Loucy (cell line): Measurements from ENCODE around the gene C5orf34.
"Not testable (repeated sequence)": the region's sequence is repeated elsewhere in the genome, so short reads cannot be mapped to it uniquely, and the experiment has no call there.

Experiments used
- EZH2phosphoT487 ChIP-seq: fragments of 200-600 bp; IDR thresholded peaks from 2 replicates; pipeline ENCODE4 v1.6.1; 2018; ENCODE audit warnings: antibody characterized with exemption, mild to moderate bottlenecking, moderate library complexity, borderline replicate concordance
- TF ChIP-seq, protein P1 (sequence below): fragments of 200-600 bp; sonication (generic); conservative IDR thresholded peaks from 2 replicates; pipeline ENCODE4 v1.5.1; 2014; ENCODE audit warnings: mild to moderate bottlenecking, antibody characterized with exemption, low read length

DNA sequence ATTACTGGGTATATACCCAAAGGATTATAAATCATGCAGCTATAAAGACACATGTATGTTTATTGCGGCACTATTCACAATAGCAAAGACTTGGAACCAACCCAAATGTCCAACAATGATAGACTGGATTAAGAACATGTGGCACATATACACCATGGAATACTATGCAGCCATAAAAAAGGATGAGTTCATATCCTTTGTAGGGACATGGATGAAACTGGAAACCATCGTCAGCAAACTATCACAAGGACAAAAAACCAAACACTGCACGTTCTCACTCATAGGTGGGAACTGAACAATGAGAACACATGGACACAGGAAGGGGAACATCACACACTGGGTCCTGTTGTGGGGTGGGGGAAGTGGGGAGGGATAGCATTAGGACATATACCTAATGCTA lies 49.5 kb downstream of the C5orf34 start:
- TF ChIP-seq, protein P1, sequence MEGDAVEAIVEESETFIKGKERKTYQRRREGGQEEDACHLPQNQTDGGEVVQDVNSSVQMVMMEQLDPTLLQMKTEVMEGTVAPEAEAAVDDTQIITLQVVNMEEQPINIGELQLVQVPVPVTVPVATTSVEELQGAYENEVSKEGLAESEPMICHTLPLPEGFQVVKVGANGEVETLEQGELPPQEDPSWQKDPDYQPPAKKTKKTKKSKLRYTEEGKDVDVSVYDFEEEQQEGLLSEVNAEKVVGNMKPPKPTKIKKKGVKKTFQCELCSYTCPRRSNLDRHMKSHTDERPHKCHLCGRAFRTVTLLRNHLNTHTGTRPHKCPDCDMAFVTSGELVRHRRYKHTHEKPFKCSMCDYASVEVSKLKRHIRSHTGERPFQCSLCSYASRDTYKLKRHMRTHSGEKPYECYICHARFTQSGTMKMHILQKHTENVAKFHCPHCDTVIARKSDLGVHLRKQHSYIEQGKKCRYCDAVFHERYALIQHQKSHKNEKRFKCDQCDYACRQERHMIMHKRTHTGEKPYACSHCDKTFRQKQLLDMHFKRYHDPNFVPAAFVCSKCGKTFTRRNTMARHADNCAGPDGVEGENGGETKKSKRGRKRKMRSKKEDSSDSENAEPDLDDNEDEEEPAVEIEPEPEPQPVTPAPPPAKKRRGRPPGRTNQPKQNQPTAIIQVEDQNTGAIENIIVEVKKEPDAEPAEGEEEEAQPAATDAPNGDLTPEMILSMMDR = not testable (repeated sequence)
- not testable (repeated sequence) for TF ChIP-seq EZH2phosphoT487
